Measurements from ENCODE around the gene PTCH1. TPM values are rescaled to one million over a fixed set of nuclear protein-coding genes. Genes with fewer than 3 reads are reported as not detected.

Gene PTCH1
- total RNA-seq, 4 donors from 2014 or later: 4.2 to 6.9 (median 5.2) TPM

DNA sequence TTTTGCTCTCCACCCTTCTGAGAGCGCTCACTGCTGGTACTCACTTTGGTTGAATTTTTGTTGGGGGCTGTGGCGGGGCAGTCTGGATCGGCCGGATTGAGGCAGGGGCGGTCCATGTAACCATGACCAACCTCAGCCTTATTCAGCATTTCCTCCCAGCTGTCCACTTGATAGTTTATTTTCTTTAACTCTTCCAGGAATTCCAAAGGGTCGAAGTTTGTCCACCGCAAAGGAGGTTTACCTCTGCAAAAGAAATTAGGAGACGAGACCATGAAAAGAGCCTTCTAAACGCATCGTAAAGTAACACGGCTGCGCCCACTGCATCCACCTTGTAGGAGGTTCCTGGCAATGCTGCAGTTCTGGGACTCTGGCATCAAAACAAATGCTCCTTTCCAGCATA, 36.4 kb downstream of the PTCH1 start:
- DNase-seq: no peak
- peaks cover 3 to 49% of the 10 kb centered on the region in 2 donors for H3K36me3 ChIP-seq
- no peak for ATAC-seq
- no peak overlapping the region for H3K27ac ChIP-seq
- TF ChIP-seq POLR2A (IDR thresholded peaks at IDR 0.05): no peak
- in situ Hi-C loops (cut with MboI; ENCODE audit: low sequenced_read_pairs in 4 of 4): no loop called here
- H3K27me3 ChIP-seq: no peaks in the 10 kb centered on the region
- H3K9me3 ChIP-seq: no peaks in the 10 kb centered on the region
- H3K4me3 ChIP-seq: no peak overlapping the region
- H3K4me1 ChIP-seq: peaks cover 5 to 11% of the 10 kb centered on the region in 2 donors
- intact Hi-C loops (cut with DNase I; ENCODE audit: low total_unique reads): no loop called here

DNA sequence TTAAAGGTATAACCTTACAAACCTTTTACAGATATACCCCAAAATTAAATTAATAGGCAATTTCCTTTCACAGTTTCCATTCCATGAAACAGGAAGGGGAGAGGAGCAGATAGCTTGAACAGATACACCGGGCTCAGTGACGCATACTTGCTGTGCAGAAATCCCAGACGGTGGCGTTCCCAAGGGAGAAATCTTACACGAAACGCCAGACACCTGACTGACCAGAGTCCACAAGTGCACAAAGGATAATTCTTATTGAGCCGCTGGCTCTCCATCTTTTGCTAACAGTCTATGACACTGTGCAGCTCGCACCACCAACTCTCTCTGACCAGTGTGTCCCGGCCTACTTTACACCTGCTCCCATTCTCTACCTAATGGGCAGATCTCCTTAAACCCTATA, 37.4 kb downstream of the PTCH1 start:
- no peak for DNase-seq
- H3K4me3 ChIP-seq: no peak overlapping the region
- peaks cover 3 to 4% of the 10 kb centered on the region in 2 donors for H3K4me1 ChIP-seq
- H3K9me3 ChIP-seq: no peaks in the 10 kb centered on the region
- H3K36me3 ChIP-seq: peaks cover 3 to 59% of the 10 kb centered on the region in 2 donors
- TF ChIP-seq, protein P1, sequence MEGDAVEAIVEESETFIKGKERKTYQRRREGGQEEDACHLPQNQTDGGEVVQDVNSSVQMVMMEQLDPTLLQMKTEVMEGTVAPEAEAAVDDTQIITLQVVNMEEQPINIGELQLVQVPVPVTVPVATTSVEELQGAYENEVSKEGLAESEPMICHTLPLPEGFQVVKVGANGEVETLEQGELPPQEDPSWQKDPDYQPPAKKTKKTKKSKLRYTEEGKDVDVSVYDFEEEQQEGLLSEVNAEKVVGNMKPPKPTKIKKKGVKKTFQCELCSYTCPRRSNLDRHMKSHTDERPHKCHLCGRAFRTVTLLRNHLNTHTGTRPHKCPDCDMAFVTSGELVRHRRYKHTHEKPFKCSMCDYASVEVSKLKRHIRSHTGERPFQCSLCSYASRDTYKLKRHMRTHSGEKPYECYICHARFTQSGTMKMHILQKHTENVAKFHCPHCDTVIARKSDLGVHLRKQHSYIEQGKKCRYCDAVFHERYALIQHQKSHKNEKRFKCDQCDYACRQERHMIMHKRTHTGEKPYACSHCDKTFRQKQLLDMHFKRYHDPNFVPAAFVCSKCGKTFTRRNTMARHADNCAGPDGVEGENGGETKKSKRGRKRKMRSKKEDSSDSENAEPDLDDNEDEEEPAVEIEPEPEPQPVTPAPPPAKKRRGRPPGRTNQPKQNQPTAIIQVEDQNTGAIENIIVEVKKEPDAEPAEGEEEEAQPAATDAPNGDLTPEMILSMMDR (IDR thresholded peaks at IDR 0.05 in 4 of 5, conservative IDR thresholded peaks at IDR 0.05 in 1 of 5): no peak
- TF ChIP-seq POLR2A (IDR thresholded peaks at IDR 0.05): no peak
- intact Hi-C loops (cut with DNase I; ENCODE audit: low total_unique reads) (no loop called here), in situ Hi-C loops (cut with MboI; ENCODE audit: low sequenced_read_pairs in 4 of 4) (no loop called here)
- no peak overlapping the region for H3K27ac ChIP-seq
- H3K27me3 ChIP-seq: no peaks in the 10 kb centered on the region
- no peak for ATAC-seq

DNA sequence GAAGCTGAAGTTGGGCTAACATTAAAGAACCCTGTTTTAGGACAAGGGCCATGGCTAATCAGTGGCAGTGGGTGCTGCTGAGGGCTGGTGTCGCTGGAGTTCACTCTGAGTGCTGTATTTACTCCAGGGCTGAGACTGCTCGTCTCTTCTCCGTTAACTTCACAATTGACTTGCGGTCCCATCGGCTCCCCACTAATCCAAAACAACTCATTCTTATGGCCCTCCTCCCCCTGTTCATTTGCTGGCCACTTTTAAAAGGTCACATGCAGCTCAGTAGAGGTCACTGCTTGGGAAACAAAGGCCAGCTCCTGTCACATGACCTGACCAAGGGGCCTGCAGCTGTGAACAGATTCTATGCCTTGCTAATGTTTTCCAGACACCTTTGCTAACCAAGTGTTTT, 38.4 kb downstream of the PTCH1 start:
- Histone ChIP-seq H3K4me3 (no peak overlapping the region), H3K27me3 (no peaks in the 10 kb centered on the region), H3K4me1 (no peaks in the 10 kb centered on the region), H3K36me3 (peaks cover 3 to 69% of the 10 kb centered on the region in 2 donors), H3K9me3 (no peaks in the 10 kb centered on the region), H3K27ac (no peak overlapping the region)
- no peak for TF ChIP-seq POLR2A (IDR thresholded peaks at IDR 0.05)
- TF ChIP-seq, protein P1 (IDR thresholded peaks at IDR 0.05 in 4 of 5, conservative IDR thresholded peaks at IDR 0.05 in 1 of 5): no peak
- ATAC-seq: no peak
- in situ Hi-C loops (cut with MboI; ENCODE audit: low sequenced_read_pairs in 4 of 4) (no loop called here), intact Hi-C loops (cut with DNase I; ENCODE audit: low total_unique reads) (no loop called here)
- DNase-seq: no peak

DNA sequence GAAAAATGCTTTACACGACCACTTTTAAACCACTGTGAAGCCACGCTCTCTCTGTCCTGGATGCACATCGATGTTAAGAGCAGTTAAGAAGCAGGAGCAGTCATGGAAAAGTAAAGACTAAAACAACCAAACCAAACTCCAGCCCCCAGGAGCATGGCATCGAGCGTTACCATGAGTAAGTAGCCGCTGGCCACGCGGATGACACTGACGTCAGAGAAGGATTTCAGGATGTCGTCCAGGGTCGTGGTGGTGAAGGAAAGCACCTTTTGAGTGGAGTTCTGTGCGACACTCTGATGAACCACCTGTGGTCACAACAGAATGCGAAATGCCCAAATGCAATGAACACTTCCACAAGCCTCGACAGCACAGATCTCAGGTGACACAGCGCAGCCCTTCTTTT, 38.9 kb downstream of the PTCH1 start:
- in situ Hi-C loops (cut with MboI; ENCODE audit: low sequenced_read_pairs in 4 of 4) (no loop called here), intact Hi-C loops (cut with DNase I; ENCODE audit: low total_unique reads) (no loop called here)
- no peak for TF ChIP-seq POLR2A (IDR thresholded peaks at IDR 0.05)
- TF ChIP-seq, protein P1 (IDR thresholded peaks at IDR 0.05 in 4 of 5, conservative IDR thresholded peaks at IDR 0.05 in 1 of 5): no peak
- Histone ChIP-seq H3K9me3 (no peaks in the 10 kb centered on the region), H3K4me3 (no peak overlapping the region), H3K4me1 (no peaks in the 10 kb centered on the region), H3K36me3 (peaks cover 3 to 73% of the 10 kb centered on the region in 2 donors), H3K27me3 (no peaks in the 10 kb centered on the region), H3K27ac (no peak overlapping the region)
- DNase-seq (no peak), ATAC-seq (no peak)

DNA sequence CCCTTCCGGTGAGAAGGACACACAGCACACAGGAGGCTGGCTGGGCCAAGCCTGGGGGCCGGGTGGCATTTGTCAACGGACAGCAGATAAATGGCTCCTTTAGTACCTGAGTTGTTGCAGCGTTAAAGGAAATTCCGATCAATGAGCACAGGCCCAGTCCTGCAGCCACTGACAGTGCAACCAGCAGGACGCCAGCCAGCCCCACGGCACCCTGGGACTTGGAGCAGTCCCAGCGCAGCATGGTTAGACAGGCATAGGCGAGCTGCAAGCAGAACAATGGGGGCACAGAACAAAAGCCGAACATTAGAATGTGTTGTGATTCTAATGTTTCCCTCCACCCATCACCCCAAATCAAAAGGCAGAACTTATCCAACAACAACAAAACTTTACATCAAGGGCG, 39.3 kb downstream of the PTCH1 start:
- ATAC-seq: no peak
- in situ Hi-C loops (cut with MboI; ENCODE audit: low sequenced_read_pairs in 4 of 4) (no loop called here), intact Hi-C loops (cut with DNase I; ENCODE audit: low total_unique reads) (no loop called here)
- Histone ChIP-seq H3K4me1 (no peaks in the 10 kb centered on the region), H3K9me3 (no peaks in the 10 kb centered on the region), H3K4me3 (no peak overlapping the region), H3K36me3 (peaks cover 3 to 78% of the 10 kb centered on the region in 2 donors), H3K27ac (no peak overlapping the region), H3K27me3 (no peaks in the 10 kb centered on the region)
- TF ChIP-seq, protein P1 (IDR thresholded peaks at IDR 0.05 in 4 of 5, conservative IDR thresholded peaks at IDR 0.05 in 1 of 5): no peak
- no peak for TF ChIP-seq POLR2A (IDR thresholded peaks at IDR 0.05)
- DNase-seq: no peak
